HFF-Myc (cell line): ENCODE results near the gene HSD11B2.
"Not testable (repeated sequence)": the region's sequence is repeated elsewhere in the genome, so short reads cannot be mapped to it uniquely, and the experiment has no call there.

Source experiments
- DNase-seq: peaks from one replicate; pipeline ENCODE4 v3.0.0-alpha.2; 2011; ENCODE audit warnings: low read depth; ENCODE audit errors: extremely low read depth
- H3K4me3 ChIP-seq: replicated peaks from 2 replicates; pipeline ENCODE4 v1.5.1; 2011; ENCODE audit warnings: low read depth, mild to moderate bottlenecking, control low read depth, low read length
- CTCF ChIP-seq: IDR thresholded peaks from 2 replicates; pipeline ENCODE4 v1.5.1; 2012; ENCODE audit warnings: mild to moderate bottlenecking, low read depth, low read length, control low read depth; ENCODE audit errors: missing control alignments

The HSD11B2 gene

DNA sequence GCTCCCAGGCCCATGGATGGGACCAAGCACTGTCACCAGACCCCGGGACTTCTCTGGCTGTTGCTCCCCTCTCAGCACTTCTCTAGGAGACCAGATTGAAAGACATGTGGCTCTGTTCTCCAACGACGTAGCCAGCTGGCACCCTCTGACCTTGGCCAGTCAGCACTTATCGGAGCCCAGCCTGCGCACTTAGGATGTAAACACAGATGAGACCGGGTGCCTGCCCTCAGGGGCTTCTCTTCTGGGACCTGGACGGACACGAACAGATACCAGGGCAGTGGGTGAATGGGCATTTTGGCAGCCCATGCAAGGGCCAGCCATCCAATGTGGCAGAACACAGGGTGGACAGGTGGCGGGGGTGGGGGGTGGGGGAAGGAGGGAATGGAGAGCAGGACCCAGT lies 21.3 kb upstream of the HSD11B2 start:
- no peak for TF ChIP-seq CTCF
- no peak overlapping the region for H3K4me3 ChIP-seq
- no peak for DNase-seq

- DNase-seq: no peak
- no peak overlapping the region for H3K4me3 ChIP-seq
- no peak for TF ChIP-seq CTCF
Measured at GRCh38 chr16:67411339-67411738, 19.6 kb upstream of the HSD11B2 start.

- no peak for DNase-seq
- TF ChIP-seq CTCF: no peak
- H3K4me3 ChIP-seq: no peak overlapping the region
Measured at GRCh38 chr16:67412294-67412693, 18.6 kb upstream of the HSD11B2 start.

DNA sequence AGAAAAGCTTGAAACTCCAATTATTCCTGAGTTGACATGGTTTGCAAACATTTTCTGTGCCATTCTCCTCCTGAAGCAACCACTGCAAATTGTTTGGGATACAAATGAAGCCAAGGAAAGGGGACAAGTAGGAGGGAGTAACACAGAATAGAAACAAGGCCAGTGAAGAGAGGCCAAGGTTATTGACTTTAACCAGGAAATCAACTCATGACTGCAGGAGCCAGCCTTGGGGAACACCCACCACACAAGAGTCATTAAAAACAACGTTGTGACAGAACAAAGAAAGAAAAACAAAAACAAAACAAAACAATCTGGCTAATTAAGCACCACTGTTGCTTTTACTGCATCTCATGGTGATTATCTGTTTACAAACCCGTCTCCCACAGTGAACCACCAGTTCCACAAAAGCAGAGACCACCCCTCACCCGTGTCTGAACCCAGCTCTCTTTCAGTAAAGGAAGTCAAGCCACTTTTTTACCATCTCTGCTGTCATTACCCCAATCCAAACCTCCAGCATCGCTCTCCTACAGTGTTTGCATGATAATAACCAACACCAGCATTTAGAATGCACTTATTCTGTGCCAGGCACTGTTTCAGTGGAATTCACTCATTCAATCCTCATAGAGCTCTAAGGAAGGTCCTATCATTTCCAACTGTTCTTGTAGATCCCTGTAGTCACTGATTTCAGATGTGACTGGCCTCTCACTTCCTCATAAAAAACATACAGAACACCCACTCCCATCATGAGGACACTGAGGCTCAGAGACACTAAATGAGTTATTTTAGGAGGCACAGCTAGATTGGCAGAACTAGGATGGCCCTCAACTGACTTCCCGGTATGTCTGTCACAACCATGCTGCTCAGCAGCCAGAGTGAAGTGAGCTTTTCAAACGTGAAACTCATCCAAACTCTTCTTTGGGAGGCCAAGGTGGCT lies 16.7 kb upstream of the HSD11B2 start:
- DNase-seq: no peak
- no peak overlapping the region for H3K4me3 ChIP-seq
- TF ChIP-seq CTCF: no peak

DNA sequence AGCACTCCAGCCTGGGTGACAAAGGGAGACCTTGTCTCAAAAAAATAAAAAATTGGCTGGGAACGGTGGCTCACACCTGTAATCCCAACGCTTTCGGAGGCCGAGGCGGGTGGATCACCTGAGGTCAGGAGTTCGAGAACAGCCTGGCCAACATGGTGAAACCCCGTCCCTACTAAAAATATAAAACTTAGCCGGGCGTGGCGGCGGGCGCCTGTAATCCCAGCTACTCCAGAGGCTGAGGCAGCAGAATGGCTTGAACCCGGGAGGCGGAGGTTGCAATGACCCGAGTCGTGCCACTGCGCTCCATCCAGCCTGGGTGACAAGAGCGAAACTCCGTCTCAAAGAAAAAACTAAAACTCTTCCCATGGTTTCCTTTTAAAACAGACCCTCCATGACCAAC lies 15.5 kb upstream of the HSD11B2 start:
- DNase-seq: not testable (repeated sequence)
- peak overlapping the region; percentile 74 for H3K4me3 ChIP-seq

GRCh38 chr16:67415872-67416793 lies 14.8 kb upstream of the HSD11B2 start, which contains the start of gene ZDHHC1:
ZDHHC1 (minus strand) TSS chr16:67416477; CDS start chr16:67407775, 8,702 bp downstream.
- peak; percentile 57 for TF ChIP-seq CTCF
- peak within 1 kb of the TSS; percentile 74 for H3K4me3 ChIP-seq
- no peak for DNase-seq
